ENCODE results near the gene TRIM24.

- TF ChIP-seq CTCF (conservative IDR thresholded peaks at IDR 0.05): no peak
- no peak for TF ChIP-seq ZFX (IDR thresholded peaks at IDR 0.05)
Observed at GRCh38 chr7:138520742-138521141, 60.7 kb downstream of the TRIM24 start.
